B cell (primary cell): ENCODE data around the gene CAMK1D.

Experiments
- CTCF ChIP-seq: fragments of 200-600 bp; IDR thresholded peaks from one replicate; pipeline ENCODE4 v1.8.0; 2022; ENCODE audit warnings: antibody characterized with exemption, mild to moderate bottlenecking
- EZH2 ChIP-seq: IDR thresholded peaks from 2 replicates; pipeline ENCODE4 v1.6.1; 2012; ENCODE audit warnings: borderline replicate concordance, low read depth, mild to moderate bottlenecking, moderate library complexity, low read length; ENCODE audit not compliant: insufficient read depth, poor library complexity, severe bottlenecking

GRCh38 chr10:12847361-12847975 lies 498.1 kb downstream of the CAMK1D start:
- TF ChIP-seq CTCF (peak; percentile 11), EZH2 (no peak)
